Activated CD4-positive, alpha-beta T cell treated with anti-CD3 and anti-CD28 coated beads, Interleukin-2, amount 50 U/mL, for 16 hours (primary cell): Measurements from ENCODE around the gene ZFAND6.
"Not testable (repeated sequence)": the region's sequence is repeated elsewhere in the genome, so short reads cannot be mapped to it uniquely, and the experiment has no call there.

Source experiments
- DNase-seq: peaks from one replicate; pipeline ENCODE4 v3.0.0-alpha.2; 2020

Gene ZFAND6

GRCh38 chr15:80152180-80152895, 92.9 kb downstream of the ZFAND6 start:
- DNase-seq, result peak; percentile 96

- DNase-seq, result peak; percentile 64
Observed at GRCh38 chr15:80152896-80153876, 93.7 kb downstream of the ZFAND6 start, which contains the start of gene FAH. TSS of gene FAH (plus strand) at chr15:80152999. CDS start at chr15:80153055, 56 bp downstream.

GRCh38 chr15:80153900-80154299, 94.4 kb downstream of the ZFAND6 start:
- no peak for DNase-seq

GRCh38 chr15:80154336-80154735, 94.9 kb downstream of the ZFAND6 start:
- DNase-seq, result no peak

GRCh38 chr15:80155001-80155377, 95.5 kb downstream of the ZFAND6 start:
- no peak for DNase-seq

- DNase-seq, result not testable (repeated sequence)
Observed at GRCh38 chr15:80155378-80156175, 96.1 kb downstream of the ZFAND6 start.

- no peak for DNase-seq
Observed at GRCh38 chr15:80156176-80156720, 96.8 kb downstream of the ZFAND6 start.

GRCh38 chr15:80157215-80157614, 97.7 kb downstream of the ZFAND6 start:
- DNase-seq, result no peak

- DNase-seq, result no peak
Observed at GRCh38 chr15:80159301-80159700, 99.8 kb downstream of the ZFAND6 start.

GRCh38 chr15:80159811-80160569, 100.5 kb downstream of the ZFAND6 start:
- DNase-seq, result peak; percentile 60

- DNase-seq, result peak; percentile 85
Observed at GRCh38 chr15:80160570-80161156, 101.2 kb downstream of the ZFAND6 start.

GRCh38 chr15:80161468-80162016, 102.1 kb downstream of the ZFAND6 start:
- no peak for DNase-seq

GRCh38 chr15:80162059-80162554, 102.6 kb downstream of the ZFAND6 start:
- no peak for DNase-seq

- DNase-seq, result no peak
Observed at GRCh38 chr15:80163217-80163616, 103.7 kb downstream of the ZFAND6 start.

- no peak for DNase-seq
Observed at GRCh38 chr15:80163897-80164296, 104.4 kb downstream of the ZFAND6 start.

GRCh38 chr15:80167936-80168335, 108.5 kb downstream of the ZFAND6 start:
- no peak for DNase-seq

GRCh38 chr15:80168421-80168820, 108.9 kb downstream of the ZFAND6 start:
- no peak for DNase-seq

GRCh38 chr15:80169768-80170357, 110.4 kb downstream of the ZFAND6 start:
- DNase-seq, result no peak

- DNase-seq, result no peak
Observed at GRCh38 chr15:80170596-80170995, 111.1 kb downstream of the ZFAND6 start.

GRCh38 chr15:80171787-80172186, 112.3 kb downstream of the ZFAND6 start:
- DNase-seq, result no peak

GRCh38 chr15:80172401-80172800, 112.9 kb downstream of the ZFAND6 start:
- no peak for DNase-seq
